ACHN (cell line): ENCODE data around the gene OSBPL2.
A peak's percentile ranks its signal among the peaks of the same experiment; 100 is the strongest.

Experiments
- DNase-seq: peaks from one replicate; pipeline ENCODE4 v3.0.0-alpha.2; 2015
- in situ Hi-C: cut with HindIII; loops from 2 replicates; pipeline ENCODE4 v1.10.0; 2017; ENCODE audit warnings: low sequenced_read_pairs, low pct_ligation_motif_present, low pct_unique_long_range_greater_than_20kb

Gene OSBPL2

DNA sequence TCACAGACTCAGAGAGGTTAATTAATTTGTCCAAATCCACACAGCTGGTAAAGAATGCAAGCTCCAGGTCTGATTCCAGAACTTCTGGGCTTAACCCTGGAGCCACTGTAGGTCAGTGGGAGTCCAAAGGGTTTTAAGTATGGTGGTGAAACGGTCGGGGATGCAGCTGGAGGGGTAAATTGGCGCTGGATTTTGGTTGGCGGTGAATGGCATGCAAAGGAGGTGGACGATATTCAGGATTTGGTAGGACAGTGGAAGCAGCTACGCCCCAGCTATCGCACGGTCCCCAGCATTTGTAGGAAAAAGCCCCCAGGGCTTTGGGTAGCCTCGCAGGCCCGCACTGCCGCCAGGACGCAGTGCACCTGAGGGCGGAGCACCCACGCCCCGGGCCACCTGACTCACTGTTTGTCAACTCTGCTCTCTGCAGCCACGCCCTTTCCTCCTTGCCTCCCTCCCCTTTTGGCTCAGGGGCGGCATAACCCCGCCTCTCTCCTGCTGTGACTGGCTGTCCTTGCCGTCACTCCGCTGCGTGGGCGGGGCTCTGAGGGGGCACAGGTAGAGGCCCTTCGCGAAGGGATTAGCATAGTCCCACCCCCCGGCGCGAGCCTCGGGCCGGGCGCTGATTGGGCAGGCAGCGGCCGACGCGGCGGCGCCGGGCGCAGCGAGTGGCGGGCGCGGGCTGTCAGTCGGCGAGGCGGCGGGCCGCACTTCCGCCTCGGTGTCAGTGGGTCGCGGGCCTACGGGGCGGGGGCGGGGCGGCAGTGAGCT is at the start of gene OSBPL2:
Gene OSBPL2 (plus strand): TSS at position 721 of the 768 bp plus-strand sequence. CDS start 17,664 bp downstream, outside the sequence.
- DNase-seq: peak; percentile 95
- in situ Hi-C loops: no loop called here

DNA sequence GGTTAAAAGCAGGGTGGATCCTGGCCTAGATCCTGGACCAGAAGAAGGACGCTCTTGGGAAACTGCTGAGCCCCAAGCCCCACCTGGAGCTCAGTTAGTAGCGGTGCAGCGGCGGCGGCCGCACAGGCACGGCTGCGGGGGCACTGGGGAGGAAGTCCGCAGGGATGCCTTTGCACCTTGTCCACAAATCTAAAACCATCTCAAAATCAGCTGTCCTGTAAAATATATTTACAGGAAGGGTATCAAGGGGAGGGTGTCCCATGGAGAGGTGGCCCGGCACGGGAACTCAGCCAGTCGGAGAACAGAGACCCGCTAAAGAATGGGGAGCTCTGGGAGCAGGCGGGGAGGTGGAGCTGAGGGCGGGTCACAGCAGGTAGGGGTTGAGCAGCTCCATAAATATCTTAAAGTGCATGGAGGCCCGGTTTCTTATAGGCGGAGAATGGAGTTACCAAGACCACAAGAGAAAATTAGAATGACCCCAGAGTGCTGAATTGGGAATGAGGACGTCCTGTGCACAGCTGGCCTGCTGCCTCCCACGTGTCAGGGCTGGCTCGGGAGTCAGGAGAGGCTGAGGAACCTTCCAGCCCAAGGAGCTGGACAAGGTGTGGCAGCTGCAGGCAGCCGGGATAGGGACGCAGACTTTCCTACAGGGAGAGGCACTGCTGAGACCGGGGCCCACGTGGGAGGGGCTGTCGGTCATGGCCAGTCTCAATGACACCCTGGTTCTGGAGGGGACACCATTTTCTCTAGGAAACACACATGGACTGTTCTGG is 47.5 kb upstream of the OSBPL2 start:
- in situ Hi-C loops: no loop called here
- no peak for DNase-seq

DNA sequence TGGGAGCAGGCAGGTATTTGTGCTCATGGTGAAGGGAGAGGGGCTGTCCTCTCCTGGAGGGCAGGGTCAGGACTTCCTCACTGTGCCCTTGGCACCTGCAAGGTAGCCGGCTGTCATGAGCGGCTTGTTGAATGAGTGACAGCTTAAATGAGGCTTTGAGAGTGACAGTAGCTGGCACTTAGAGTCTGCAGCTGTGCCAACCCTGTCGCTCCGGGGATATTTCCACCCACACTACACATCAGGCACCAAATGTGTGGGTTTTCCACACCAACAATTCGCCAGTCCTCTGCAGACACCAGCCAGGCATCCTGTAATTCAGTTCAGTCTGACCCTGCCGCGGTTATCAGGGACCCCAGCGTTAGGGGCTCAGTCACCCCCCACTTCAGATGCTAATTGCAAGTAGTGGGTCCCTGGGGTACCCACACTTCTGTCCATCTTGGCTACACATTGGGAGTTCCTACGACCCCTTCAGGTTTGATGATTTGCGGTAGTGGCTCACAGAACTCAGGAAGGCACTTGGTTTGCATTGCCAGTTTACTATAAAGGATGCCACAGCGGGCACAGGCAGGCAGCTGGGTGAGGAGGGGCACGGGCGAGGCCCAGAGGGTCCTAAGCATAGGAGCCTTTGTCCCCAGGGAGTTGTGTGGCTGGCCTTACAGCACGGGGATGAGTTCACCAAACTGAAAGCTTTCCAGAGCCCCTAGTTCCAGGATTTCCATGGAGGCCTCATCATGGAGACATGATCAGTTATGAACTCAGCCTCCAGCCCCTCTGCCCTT is 46.4 kb upstream of the OSBPL2 start:
- in situ Hi-C loops: no loop called here

DNA sequence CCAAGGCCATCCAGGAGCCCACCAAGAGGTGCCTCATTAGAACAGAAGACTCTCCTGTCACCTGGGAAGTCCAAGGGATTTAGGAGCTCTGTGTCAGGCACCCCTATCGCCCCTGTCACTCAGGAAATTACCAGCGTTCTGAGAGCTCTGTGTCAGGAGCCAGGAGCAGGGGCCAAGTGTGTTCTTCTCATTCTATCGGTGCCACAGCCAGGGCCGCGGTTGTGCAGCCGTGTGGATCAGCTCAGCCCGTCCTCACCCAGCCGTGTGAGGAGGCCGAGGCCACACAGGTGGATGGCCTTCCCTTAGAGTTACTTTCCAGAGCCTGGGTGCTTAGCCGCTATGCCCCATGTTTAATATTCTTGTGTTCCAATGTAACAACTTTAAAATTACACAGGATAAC is 45.7 kb upstream of the OSBPL2 start:
- no peak for DNase-seq
- in situ Hi-C loops: no loop called here

More for the DNA sequence above, 46.4 kb upstream of the OSBPL2 start:
- no peak for DNase-seq

DNA sequence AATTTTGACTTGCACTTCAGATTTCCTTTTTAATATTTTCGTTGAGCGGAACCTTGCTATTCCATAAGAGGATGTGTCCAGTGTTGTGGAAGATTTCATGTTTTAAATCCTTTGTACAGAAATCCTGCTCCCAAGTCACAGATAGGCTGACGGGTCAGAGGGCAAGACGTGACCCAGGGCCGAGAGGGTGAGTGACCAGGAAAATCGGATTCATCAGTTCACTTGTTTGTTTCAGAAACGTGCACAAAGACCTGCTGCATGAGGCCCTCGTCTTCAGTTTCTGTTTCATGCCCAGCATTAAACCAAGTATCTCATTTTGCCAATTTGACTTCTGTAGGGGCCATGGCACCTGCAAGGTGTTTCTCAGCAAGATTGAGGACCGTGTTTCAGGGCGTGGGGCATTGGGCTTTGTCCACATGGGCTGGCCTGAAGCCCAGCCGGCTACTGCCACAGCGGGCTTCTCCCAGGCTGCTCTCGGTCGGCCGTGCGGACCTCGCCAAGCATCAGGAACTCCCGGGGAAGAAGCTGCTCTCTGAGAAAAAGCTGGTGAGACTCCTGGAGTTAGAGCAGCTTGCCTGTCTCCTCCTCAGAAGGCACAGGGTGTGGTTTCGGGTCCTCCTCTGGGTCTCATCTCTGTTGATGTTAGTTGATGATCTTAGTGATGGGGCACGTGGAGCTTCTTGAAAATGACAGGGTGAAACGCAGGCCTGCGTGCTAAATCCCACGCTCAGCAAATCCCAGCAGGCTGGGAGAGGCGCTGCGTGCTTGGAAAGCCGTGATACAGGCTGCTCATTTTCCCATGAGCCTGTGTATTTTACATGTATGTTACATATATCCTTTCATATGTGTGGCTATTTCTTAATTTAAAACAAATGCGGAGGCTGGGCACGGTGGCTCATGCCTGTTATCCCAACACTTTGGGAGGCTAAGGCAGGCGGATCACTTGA is 45.0 kb upstream of the OSBPL2 start:
- in situ Hi-C loops: no loop called here
- no peak for DNase-seq

DNA sequence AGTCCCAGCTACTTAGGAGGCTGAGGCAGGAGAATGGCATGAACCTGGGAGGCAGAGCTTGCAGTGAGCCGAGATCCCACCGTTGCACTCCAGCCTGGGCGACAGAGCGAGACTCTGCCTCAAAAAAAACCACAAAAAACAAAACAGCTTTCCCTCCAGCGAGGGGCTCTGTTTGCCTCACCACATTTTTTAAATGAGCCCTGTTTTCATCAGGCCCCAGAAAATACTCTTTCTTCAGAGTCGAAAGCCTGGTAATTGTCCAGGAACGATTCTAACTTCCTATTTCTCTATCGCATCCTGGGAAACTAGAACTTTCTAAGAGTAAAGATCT is 43.3 kb upstream of the OSBPL2 start:
- in situ Hi-C loops: no loop called here
- no peak for DNase-seq

DNA sequence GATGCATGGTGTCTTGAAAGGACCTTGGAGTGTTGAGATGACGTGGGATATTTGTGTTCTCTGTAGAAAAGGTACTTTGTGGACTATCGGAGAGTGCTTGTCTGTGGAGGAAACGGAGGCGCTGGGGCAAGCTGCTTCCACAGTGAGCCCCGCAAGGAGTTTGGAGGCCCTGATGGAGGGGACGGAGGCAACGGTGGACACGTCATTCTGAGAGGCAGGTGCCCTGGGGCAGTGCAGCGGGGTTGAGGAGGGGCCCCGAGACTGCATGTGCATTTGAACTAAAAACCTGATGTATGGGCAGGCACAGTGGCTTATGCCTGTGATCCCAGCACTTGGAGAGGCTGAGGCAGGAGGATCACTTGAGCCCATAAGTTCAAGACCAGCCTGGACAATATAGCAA is 42.6 kb upstream of the OSBPL2 start:
- no peak for DNase-seq
- in situ Hi-C loops: no loop called here

DNA sequence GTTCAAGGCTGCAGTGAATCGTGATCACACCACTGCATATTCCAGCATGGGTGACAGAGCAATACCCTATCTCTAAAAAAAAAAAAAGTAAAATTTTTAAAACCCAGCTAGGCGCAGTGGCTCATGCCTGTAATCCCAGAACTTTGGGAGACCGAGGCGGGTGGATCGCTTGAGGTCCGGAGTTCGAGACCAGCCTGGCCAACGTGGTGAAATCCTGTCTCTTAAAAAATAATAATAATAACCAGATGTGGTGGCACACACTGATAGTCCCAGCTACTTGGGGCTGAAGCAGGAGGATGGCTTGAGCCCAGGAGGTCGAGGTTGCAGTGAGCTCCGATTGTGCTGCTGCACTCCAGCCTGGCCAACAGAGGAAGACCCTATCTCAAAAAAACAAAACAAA is 42.0 kb upstream of the OSBPL2 start:
- DNase-seq: no peak
- in situ Hi-C loops: no loop called here

DNA sequence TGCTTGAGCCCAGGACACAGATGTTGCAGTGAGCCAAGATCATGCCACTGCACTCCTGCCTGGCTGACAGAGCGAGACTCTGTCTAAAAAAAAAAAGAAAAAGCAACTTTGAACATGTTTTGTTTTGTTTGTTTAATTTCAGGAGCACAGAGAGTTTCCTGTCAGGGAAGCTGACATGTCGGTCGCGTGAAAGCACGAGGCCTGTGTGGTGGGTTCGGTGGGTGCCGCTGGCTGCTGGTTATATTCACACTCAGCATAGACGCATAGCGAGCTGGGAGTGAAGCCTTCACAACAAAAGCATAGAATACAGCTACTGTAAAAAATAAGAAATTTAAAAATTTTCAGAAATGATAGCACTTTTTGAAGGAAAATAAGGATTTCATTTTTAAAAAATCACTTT is 41.0 kb upstream of the OSBPL2 start:
- in situ Hi-C loops: no loop called here

DNA sequence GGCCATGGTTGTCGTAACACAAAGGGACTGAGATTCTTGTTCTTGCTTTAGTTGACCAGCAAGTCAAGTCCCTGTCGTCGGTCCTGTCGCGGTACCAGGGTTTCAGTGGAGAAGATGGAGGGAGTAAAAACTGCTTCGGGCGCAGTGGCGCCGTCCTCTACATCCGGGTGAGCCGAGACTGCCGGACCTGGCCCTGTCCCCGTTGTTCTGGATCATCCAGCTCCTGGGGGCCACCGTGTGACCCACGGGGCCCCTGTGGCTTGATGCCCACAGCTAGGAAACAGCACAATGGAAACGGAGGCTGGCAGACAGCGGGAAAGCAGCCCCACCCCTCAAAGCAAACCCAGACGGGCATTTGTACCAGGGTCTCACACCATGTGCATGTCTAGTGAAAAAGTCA is 40.5 kb upstream of the OSBPL2 start:
- no peak for DNase-seq
- in situ Hi-C loops: no loop called here

More for the DNA sequence above, 41.0 kb upstream of the OSBPL2 start:
- no peak for DNase-seq

DNA sequence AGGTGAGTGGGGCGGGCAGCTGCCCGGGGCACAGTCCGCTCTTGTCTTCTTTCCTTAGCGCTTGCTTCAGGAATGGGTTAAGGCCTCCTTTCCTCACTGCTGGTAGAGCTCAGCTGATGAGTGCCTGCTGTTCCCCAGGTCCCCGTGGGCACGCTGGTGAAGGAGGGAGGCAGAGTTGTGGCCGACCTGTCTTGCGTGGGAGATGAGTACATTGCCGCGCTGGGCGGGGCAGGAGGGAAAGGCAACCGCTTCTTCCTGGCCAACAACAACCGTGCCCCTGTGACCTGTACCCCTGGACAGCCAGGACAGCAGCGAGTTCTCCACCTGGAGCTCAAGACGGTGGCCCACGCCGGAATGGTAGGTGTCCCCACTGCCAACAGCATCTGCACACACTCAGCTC is 39.8 kb upstream of the OSBPL2 start:
- in situ Hi-C loops: no loop called here
- no peak for DNase-seq

DNA sequence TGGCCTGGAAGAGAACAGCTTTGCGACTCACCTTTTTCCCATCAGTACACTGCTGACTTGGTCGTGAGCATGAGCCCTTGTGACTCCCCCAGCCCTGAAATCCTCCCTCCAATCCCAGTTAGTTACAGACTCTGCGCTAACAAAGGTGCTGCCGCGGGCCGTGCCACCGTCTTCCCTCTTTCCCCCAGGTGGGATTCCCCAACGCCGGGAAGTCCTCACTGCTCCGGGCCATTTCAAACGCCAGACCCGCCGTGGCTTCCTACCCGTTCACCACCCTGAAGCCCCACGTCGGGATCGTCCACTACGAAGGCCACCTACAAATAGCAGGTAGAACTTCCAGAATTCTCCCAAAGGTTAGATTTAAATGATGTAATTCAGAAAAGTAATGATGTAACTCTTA is 39.4 kb upstream of the OSBPL2 start:
- in situ Hi-C loops: no loop called here
- DNase-seq: no peak

DNA sequence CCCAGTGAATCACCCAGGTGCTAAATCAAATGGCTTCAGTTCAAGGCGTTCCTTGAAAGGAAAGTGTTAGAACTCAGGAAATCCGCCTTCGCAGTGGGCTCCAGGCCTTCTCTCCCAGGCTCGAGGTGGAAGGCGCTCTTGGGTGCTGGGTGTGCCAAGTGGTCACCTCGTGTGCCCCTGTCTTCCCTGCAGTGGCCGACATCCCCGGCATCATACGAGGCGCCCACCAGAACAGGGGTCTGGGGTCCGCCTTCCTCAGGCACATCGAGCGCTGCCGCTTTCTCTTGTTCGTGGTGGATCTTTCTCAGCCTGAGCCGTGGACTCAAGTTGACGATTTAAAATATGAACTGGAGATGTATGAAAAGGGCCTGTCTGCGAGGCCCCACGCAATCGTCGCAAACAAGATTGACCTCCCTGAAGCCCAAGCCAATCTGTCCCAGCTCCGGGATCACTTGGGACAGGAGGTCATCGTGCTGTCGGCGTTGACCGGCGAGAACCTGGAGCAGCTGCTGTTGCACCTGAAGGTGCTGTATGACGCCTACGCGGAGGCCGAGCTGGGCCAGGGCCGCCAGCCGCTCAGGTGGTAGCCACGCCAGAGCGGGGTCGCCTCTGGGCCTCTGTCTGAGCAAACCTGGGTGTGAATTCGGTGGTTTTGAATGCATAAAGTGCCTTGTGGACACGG is 37.7 kb upstream of the OSBPL2 start:
- no peak for DNase-seq
- in situ Hi-C loops: no loop called here

DNA sequence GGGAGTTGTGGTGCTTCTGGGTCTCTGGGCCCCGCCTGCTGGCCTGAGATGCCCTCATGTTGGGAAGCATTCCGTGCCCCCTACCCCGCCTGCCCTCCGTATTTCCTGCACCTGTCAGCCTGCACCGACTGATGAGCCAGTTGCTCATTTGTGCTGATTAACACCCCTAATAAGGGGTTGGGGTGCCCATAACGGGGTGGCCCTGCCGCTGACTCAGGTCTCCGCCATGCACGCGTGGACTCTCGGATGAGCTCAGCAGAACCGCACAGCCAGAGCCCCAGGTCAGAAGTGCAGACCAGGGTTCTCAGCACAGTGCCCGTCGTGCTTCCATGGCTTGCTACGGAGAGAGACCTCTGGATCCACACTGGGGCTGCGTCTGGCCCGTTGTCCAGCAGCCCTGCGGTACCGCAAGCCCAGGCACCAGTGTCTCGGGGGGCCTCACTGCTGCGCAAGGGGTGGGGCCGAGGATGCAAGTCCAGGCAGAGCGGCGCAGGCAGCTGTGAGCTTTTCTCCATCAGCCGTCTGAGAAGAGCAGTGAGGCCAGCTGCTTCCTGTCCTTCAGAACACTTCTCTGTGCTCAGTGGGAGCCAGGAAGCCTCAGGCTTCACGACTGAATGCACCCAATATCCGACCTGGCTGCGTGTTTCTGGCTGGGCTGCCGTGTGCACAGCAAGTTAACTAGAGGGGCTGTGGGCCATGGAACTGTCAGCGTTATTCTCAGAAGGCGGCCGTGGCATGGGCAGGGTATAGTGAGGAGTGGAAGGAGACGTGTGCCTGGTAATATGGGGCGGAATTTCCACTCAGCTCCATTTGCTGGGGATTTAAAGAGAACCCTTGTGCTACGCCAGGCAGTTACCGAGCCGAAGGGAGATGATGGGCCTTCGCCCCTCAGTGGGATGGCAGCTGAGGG is 36.9 kb upstream of the OSBPL2 start:
- in situ Hi-C loops: no loop called here
- DNase-seq: no peak

DNA sequence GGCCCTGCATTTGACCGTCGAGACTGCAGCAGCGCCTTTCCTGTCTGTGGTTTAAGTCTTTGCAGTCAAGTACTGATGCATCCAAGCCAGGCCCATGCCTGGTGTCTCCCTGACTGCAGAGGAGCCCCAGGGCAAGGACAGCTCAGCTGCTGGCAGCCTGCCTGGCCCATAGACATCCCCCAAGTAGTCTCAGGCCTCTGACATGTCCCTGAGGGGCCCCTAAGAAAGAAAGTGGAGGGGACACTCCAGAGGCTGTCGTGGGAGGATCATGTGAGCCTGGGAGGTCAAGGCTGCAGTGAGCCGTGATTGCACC is 36.3 kb upstream of the OSBPL2 start:
- no peak for DNase-seq
- in situ Hi-C loops: no loop called here

DNA sequence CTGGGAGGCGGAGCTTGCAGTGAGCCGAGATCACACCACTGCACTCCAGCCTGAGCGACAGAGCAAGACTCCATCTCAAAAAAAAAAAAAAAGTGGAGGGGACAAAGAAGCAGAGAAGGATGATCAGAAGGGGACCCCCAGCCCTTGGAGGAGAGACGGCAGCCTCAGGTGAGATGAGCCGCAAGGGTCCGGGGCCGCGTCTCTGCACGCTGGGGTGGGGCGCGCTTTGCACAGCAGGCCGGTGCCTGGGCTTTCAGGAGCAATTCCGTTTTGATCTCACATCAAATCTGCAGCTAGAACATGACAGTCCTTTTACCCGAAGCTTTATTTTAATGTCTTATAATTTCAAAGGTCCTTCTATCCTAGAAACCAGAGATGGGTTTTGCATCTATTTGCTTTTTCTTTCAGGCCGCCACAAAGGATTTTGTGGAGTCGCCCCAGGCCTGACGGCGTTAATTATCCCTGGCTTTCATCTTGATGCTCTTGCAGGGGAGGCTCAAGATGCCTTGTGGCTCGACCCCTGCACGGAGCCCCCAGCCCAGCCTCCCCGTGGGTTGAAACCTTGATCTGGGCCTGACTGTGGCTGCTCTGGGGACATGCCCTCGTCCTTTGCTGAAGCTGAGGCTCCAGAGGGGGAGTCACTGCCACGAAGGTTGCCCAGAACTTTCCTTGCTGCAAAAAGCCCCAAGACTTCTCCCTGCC is 35.5 kb upstream of the OSBPL2 start:
- in situ Hi-C loops: no loop called here
- DNase-seq: no peak
